NCI-H1417 (cell line): Measurements from ENCODE around the gene B4GALNT3.
A peak's percentile ranks its signal among the peaks of the same experiment; 100 is the strongest.

ENCODE experiments used
- DNase-seq, 3 experiments: peaks; one replicate each; lab custom pipeline; 2025; lab: John Stamatoyannopoulos, UW

B4GALNT3 gene

DNA sequence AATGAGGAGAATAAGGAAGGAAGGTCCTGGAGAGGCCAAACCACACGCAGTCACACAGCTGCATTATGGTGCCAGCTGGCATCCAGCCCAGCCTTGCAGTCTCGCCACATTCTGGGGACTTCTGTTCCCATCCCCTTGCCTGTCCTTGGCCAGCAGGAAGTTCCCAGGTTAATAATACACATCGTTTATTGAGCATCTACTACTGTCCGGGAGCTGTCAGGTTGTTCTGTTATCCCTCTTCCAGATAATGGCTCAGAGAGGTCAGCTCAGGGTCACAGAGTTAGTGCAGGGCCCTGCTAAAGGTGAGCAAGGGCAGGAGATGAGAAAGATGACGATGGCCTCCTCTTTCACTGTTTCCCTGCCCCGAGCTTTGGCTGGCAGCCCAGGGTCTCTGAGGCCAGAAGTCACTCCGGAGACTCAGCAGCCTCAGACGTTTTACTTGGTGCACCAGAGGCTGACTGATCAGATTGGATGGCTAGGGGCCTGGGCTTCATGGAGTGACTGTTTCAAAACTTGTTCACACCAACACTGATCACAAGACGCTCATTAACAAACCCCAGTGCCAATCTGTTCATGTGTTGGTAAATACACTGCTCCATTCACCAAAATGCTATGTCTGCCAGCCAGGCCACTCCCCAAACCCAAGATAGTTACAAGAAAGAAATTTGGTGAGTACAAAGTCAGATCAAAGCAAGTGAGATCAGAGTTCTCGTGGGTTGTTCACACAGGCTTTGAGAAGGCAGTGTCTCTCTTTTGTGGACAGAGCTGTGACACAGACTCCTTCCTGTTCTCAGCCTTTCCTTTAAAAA, 79.2 kb downstream of the B4GALNT3 start:
- DNase-seq: no peak

DNA sequence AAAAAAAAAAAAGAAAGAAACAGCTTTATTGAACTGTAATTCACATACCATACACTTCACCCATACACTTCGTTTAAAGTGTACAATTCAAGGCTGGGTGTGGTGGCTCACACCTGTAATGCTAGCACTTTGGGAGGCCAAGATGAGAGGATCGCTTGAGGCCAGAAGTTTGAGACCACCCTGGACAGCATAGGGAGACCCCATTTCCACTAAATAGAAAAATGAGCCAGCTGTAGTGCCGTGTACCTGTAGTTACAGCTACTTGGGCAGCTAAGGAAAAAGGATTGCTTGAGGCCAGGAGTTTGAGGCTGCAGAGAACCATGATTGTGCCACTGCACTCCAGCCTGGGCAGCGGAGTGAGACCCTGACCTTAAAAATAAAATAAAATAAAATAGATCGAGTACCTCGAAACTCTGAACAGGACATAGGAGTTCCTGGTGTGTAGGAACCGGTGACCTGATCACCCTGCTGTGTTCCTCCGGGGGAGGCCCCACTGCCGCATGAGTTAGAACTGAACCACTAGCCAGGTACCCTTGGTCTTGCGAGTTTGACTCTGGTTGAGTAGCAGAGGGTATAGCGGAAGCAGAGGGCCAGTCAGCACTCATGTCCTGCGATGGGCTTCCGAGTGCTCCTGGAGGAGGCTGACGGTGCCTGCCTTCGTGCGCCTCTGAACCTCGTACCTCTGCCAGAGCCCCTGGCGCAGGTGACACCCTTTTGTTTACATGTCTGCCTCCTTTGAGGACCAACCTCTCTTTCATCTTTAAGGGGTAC, 80.0 kb downstream of the B4GALNT3 start:
- no peak for DNase-seq

DNA sequence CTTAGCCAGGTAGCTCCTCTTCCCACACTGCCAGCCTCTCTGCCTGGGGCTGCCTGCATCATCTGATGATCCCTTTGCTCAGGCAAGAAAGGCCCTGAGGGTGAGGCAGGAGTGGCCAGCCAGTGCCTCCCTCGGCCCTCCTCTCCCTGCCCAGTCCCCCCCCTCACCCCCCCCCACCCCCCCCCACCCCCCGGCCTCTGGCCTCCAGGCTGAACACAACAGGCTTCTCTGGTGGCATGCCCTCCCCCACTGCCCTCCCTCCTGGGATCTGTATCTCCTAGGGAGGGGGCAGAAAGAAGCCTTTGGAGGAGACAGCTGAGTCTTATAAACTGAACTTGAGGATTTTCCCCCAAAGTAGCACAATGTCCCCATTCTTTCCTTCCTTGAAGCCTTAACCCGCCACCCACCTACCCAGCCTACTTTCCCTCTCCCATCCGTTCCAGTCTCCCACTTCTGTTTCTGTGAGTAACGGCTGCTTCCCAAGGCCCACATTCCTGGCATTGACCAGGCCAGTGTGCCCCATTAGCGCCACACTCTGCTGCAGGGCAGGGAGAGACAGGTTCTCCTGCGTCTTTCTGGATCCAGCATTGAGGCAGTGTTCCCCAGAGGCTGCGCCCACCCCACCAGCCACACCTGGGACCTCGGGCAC, 82.1 kb downstream of the B4GALNT3 start:
- peak in 1 of 3 experiments; percentile 50 for DNase-seq

- DNase-seq: peak in 2 of 3 experiments; percentile 5 to 14
Observed at GRCh38 chr12:542395-543113, 82.8 kb downstream of the B4GALNT3 start.

GRCh38 chr12:543114-543451, 83.3 kb downstream of the B4GALNT3 start:
- no peak for DNase-seq

GRCh38 chr12:544142-544541, 84.4 kb downstream of the B4GALNT3 start:
- DNase-seq: no peak

GRCh38 chr12:544941-545635, 85.3 kb downstream of the B4GALNT3 start:
- DNase-seq: no peak

- DNase-seq: no peak
Observed at GRCh38 chr12:545835-546234, 86.1 kb downstream of the B4GALNT3 start.

GRCh38 chr12:546265-546919, 86.7 kb downstream of the B4GALNT3 start:
- no peak for DNase-seq

DNA sequence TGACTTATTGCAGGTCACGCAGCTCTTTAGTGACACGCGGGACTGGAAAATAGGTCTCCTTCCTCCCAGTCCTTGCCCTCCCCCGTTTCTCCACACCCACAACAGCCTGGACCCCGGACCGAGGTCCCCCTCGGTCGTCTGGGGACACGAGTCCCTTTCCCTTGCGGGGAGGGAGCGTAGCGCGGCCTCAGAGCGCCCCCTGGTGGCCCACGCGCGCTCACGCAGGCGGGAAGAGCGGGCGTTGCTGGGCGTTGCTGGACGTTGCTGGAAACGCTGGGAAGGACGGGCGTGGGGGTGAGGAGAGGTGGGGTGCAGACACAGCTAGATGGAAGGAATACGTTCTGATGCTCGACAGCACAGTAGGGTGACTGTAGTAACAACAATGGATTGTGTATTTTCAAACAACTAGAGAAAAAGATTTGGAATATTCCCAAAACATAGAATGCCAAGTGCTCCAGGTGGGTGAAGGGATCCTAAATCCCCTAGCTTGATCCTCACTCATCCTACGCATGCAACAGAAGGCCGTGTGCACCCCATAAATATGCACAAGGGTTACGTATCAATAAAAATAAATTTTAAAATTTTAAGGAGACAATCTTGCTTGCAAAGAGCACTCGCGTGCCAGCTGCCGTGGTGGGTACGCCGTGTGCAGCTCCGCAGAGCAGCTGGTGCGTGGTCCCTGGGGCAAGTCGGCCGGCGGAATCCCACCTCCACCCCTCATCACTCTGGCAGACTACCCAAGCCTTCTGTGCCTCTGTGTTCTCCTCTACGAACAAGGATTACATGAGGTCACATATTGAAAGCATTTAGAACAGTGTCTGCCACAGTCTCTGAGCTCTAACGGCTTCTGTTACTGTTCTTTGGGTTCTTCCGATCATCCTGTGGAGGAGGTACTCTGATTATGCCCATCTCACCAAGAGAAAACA, 87.4 kb downstream of the B4GALNT3 start:
- DNase-seq: peak; percentile 59 to 82 (median 69)

DNA sequence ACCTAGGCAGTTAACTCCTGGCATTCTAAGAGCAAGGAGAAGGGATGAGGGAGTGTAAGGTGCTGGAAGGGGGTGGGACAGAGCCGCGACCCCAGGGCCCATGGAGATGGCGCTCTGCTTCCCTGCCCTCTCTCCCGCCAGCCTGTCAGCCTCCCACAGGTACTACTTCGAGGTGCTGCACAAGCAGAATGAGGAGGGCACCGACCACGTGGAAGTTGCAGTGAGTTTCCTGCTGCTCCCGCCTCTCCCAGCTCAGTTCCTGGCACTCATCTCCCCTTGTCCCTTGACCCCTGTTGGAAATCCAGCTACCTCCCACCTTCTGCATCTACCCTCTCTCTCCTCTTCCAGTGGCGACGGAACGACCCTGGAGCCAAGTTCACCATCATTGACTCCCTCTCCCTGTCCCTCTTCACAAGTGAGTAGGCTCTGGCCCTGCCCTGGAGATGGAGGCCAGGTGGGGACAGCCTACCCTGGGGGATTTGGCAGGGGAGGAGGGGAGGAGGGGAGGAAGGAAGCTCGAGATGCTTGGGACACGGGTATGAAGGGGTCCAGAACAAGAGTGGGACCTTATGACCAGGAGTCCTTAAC, 88.2 kb downstream of the B4GALNT3 start:
- DNase-seq: no peak

DNA sequence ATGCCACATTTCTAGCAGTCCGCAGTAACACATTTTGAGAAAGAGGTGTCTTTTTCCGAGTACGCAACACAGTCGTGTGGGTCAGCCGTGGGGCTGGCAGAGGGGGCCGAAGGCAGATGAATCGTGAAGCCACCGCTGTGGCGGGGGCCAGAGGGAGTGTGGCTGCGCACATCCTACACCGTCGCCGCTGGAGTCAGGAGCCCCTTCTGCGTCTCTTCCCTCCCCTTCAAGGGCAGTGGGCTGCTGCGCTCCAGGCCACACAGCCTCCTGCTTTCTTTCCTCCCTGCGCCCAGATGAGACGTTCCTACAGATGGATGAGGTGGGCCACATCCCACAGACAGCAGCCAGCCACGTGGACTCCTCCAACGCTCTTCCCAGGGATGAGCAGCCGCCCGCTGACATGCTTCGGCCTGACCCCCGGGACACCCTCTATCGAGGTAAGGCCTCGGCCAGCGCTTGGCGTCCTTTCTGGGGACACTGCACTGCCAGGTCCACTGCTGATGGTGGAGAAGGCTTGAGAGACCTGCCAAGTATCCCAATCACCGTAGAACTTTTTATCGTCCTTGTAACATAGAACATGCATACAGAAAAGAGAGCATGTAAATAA, 89.8 kb downstream of the B4GALNT3 start:
- DNase-seq: no peak

GRCh38 chr12:550473-551260, 90.9 kb downstream of the B4GALNT3 start:
- DNase-seq: no peak

GRCh38 chr12:552466-552865, 92.7 kb downstream of the B4GALNT3 start:
- no peak for DNase-seq

DNA sequence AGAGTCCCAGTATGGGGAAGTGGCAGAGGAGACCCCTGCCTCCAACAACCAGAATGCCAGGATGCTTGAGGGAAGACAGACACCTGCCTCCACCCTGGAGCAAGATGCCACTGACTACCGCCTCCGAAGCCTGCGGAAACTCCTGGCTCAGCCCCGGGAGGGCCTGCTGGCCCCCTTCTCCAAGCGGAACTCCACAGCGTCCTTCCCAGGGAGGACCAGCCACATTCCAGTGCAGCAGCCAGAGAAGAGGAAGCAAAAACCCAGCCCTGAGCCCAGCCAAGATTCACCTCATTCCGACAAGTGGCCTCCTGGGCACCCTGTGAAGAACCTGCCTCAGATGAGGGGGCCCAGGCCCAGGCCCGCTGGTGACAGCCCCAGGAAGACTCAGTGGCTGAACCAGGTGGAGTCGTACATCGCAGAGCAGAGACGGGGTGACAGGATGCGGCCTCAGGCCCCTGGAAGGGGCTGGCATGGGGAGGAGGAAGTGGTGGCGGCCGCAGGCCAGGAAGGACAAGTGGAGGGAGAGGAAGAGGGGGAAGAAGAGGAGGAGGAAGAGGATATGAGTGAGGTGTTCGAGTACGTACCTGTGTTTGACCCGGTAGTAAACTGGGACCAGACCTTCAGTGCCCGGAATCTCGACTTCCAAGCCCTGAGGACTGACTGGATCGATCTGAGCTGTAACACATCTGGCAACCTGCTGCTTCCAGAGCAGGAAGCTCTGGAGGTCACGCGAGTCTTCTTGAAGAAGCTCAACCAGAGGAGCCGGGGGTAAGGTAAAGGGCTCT, 93.7 kb downstream of the B4GALNT3 start:
- no peak for DNase-seq

DNA sequence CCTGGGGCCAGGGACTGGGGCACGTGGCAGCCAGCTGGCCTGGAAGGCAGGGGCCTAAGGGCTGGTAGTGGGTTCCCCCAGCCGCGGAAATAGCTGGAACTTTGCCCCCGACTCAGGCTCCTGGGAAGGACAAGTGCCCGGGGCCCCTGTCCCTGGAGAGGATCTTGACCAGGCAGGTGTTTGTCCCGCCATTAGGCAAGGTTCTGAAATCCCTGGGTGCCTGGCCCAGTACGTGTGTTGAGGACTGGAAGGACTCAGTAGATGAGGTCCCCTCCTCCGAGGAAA, 94.2 kb downstream of the B4GALNT3 start:
- DNase-seq: no peak

DNA sequence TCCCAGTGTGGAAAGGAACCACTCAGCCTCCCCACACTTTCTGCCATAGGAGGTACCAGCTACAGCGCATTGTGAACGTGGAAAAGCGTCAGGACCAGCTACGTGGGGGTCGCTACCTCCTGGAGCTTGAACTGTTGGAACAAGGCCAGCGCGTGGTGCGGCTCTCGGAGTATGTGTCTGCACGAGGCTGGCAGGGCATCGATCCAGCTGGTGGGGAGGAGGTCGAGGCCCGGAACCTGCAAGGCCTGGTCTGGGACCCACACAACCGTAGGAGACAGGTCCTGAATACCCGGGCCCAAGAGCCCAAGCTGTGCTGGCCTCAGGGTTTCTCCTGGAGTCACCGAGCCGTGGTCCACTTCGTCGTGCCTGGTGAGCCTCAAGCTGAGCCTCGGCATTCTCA, 96.8 kb downstream of the B4GALNT3 start:
- no peak for DNase-seq

DNA sequence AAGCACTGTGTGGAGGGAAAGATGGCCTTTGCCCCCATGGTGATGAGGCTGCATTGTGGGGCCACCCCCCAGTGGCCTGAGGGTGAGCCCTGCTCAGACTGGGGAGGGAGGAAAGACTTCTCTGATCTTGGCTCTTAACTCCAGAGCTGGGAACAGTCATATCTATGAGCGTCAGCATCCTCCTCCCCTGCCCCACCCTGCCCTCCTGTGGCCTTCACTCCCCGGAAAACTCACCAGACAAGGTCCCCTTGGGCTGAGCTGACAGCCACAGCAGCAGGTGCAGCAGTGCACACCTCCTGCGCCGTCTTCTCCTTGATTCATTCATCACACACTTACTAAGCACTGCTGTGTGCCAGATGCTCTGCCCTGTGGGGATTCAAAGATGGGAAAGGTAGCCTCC, 98.8 kb downstream of the B4GALNT3 start:
- DNase-seq: peak in 1 of 3 experiments; percentile 18
